Common myeloid progenitor, CD34-positive (primary cell): ENCODE data around the gene BICD1.
A peak's percentile ranks its signal among the peaks of the same experiment; 100 is the strongest.
"Not testable (repeated sequence)": the region's sequence is repeated elsewhere in the genome, so short reads cannot be mapped to it uniquely, and the experiment has no call there.

ENCODE experiments used
- CTCF ChIA-PET: fragments of 350-600 bp; sonication (Branson Sonifier 250); formaldehyde crosslinking; loops from one replicate; lab custom pipeline; 2021; ENCODE audit warnings: antibody characterized with exemption; lab: Charles Lee
- POLR2A ChIA-PET: fragments of 350-600 bp; sonication (Branson Sonifier 250); formaldehyde crosslinking; loops from one replicate; lab custom pipeline; 2021; ENCODE audit warnings: antibody characterized with exemption; lab: Charles Lee
- DNase-seq, 3 donors: peaks; one replicate each; pipeline versions ENCODE4 v3.0.0 to v3.0.0-alpha.2; 2013
- H3K27ac ChIP-seq, 2 experiments: 1 replicate in 1 of 2; 2 replicates in 1 of 2; pipeline ENCODE4 v1.7.0; 2013; ENCODE audit warnings: inconsistent platforms in 2 of 2, low read length in 2 of 2, mild to moderate bottlenecking in 2 of 2, low read depth in 1 of 2, moderate library complexity in 1 of 2; ENCODE audit not compliant: severe bottlenecking in 2 of 2, insufficient read depth in 1 of 2, poor library complexity in 1 of 2
- H3K27me3 ChIP-seq, 5 experiments: replicated peaks in 2 of 5; 1 replicate in 3 of 5; 2 replicates in 2 of 5; pipeline versions ENCODE4 v1.6.1 to v1.7.0; 2013; ENCODE audit warnings: low read length in 4 of 5, mild to moderate bottlenecking in 2 of 5, moderate library complexity in 2 of 5, inconsistent platforms in 1 of 5; ENCODE audit not compliant: insufficient read depth in 5 of 5, control insufficient read depth in 4 of 5
- H3K36me3 ChIP-seq, 4 experiments: 1 replicate in 2 of 4; 2 replicates in 2 of 4; pipeline versions ENCODE4 v1.6.1 to v1.7.0; 2013; ENCODE audit warnings: low read length in 3 of 4, control low read depth in 1 of 4, mild to moderate bottlenecking in 1 of 4; ENCODE audit not compliant: control insufficient read depth in 4 of 4, insufficient read depth in 4 of 4
- H3K4me1 ChIP-seq, 4 experiments: 1 replicate in 3 of 4; 2 replicates in 1 of 4; pipeline versions ENCODE4 v1.6.1 to v1.7.1; 2013; ENCODE audit warnings: low read length in 3 of 4, mild to moderate bottlenecking in 3 of 4, control low read depth in 1 of 4, inconsistent platforms in 1 of 4, moderate library complexity in 1 of 4; ENCODE audit not compliant: control insufficient read depth in 4 of 4, insufficient read depth in 4 of 4; ENCODE audit errors: control extremely low read depth in 1 of 4
- H3K4me3 ChIP-seq, 7 experiments: 1 replicate in 4 of 7; 2 replicates in 3 of 7; pipeline versions ENCODE4 v1.5.1 to v1.7.0; 2013; ENCODE audit warnings: mild to moderate bottlenecking in 7 of 7, low read length in 6 of 7, moderate library complexity in 6 of 7, inconsistent platforms in 2 of 7, low read depth in 2 of 7, control low read depth in 1 of 7; ENCODE audit not compliant: insufficient read depth in 4 of 7, control insufficient read depth in 1 of 7; ENCODE audit errors: extremely low read depth in 1 of 7
- H3K9me3 ChIP-seq, 5 experiments: 1 replicate in 4 of 5; 2 replicates in 1 of 5; pipeline versions ENCODE4 v1.6.1 to v1.7.1; 2013; ENCODE audit warnings: low read length in 4 of 5, mild to moderate bottlenecking in 2 of 5, inconsistent platforms in 1 of 5, low read depth in 1 of 5, moderate library complexity in 1 of 5; ENCODE audit not compliant: control insufficient read depth in 4 of 5, insufficient read depth in 2 of 5; ENCODE audit errors: control extremely low read depth in 1 of 5
- WGBS: methylation state at CpG from one replicate; pipeline ENCODE4 v1.1.5; 2013; ENCODE audit not compliant: insufficient coverage; 5-methylcytosine and 5-hydroxymethylcytosine counted together

The BICD1 gene

DNA sequence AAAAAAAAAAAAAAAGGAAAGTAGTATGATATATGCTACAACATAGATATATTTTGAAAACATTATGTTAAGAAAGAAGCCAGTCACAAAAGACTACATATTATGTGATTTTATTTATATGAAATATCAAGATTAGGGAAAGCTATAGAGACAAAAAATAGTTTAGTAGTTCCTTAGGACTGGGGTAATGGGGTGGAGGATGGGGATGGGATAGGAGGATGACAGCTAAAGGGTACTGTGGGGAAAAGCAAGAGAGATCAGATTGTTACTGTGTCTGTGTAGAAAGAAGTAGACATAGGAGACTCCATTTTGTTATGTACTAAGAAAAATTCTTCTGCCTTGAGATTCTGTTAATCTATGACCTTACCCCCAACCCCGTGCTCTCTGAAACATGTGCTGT is 7.4 kb upstream of the BICD1 start:
- H3K9me3 ChIP-seq, H3K36me3 ChIP-seq, H3K27me3 ChIP-seq, H3K4me3 ChIP-seq, H3K4me1 ChIP-seq, DNase-seq, CTCF ChIA-PET, H3K27ac ChIP-seq, POLR2A ChIA-PET: not testable (repeated sequence)
- no CpG with 5 or more reads among the region's 1 CpG for WGBS

- no peak overlapping the region for H3K27ac ChIP-seq
- no peaks in the 10 kb centered on the region for H3K36me3 ChIP-seq
- 83% methylated on average over 1 of the region's 4 CpGs for WGBS
- POLR2A ChIA-PET: no interaction called here
- no peak for DNase-seq
- CTCF ChIA-PET: no interaction called here
- H3K4me3 ChIP-seq: no peak overlapping the region
- no peaks in the 10 kb centered on the region for H3K9me3 ChIP-seq
- H3K27me3 ChIP-seq: no peaks in the 10 kb centered on the region
- H3K4me1 ChIP-seq: no peaks in the 10 kb centered on the region
Measured at GRCh38 chr12:32100361-32100760, 6.3 kb upstream of the BICD1 start.

- Histone ChIP-seq H3K9me3 (no peaks in the 10 kb centered on the region), H3K4me3 (no peak overlapping the region), H3K36me3 (no peaks in the 10 kb centered on the region), H3K27me3 (no peaks in the 10 kb centered on the region), H3K4me1 (peaks cover 0 to under 1% (median under 1%) of the 10 kb centered on the region in 4 experiments), H3K27ac (no peak overlapping the region)
- DNase-seq: no peak
- WGBS: 90% methylated on average over 5 of the region's 5 CpGs
- ChIA-PET POLR2A (no interaction called here), CTCF (no interaction called here)
Measured at GRCh38 chr12:32100888-32101287, 5.8 kb upstream of the BICD1 start.

DNA sequence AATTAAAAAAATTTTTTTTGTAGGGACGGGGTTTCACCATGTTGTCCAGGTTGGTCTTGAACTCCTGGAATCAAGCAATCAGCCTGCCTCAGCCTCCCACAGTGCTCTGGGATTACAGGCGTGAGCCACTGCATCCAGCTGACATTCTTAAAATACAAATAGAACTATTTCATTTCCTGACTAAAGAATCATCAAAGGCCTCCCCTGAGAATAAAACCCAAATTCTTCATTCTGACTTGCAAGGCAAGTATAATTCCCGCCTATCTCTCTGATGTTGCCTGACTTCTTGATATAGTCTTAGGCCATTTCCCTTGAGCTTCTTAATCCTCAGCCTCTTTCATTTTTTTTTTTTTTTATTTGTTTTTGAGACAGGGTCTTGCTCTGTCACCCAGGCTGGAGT is 4.4 kb upstream of the BICD1 start:
- Histone ChIP-seq H3K27ac (no peak overlapping the region), H3K36me3 (no peaks in the 10 kb centered on the region), H3K27me3 (no peaks in the 10 kb centered on the region), H3K4me1 (peaks cover 0 to 6% (median 4%) of the 10 kb centered on the region in 4 experiments), H3K9me3 (no peaks in the 10 kb centered on the region), H3K4me3 (no peak overlapping the region)
- DNase-seq: no peak
- CTCF ChIA-PET: interaction anchor here (0.6 to 1.0 kb wide), 2 partner anchors 204 to 474 kb away, joined by 3 to 4 read pairs; no protein-coding TSS in a partner anchor
- WGBS: 100% methylated on average over 3 of the region's 3 CpGs
- POLR2A ChIA-PET: interaction anchor here (0.9 kb wide), 1 partner anchor 13 kb away, joined by 3 read pairs; no protein-coding TSS in a partner anchor

DNA sequence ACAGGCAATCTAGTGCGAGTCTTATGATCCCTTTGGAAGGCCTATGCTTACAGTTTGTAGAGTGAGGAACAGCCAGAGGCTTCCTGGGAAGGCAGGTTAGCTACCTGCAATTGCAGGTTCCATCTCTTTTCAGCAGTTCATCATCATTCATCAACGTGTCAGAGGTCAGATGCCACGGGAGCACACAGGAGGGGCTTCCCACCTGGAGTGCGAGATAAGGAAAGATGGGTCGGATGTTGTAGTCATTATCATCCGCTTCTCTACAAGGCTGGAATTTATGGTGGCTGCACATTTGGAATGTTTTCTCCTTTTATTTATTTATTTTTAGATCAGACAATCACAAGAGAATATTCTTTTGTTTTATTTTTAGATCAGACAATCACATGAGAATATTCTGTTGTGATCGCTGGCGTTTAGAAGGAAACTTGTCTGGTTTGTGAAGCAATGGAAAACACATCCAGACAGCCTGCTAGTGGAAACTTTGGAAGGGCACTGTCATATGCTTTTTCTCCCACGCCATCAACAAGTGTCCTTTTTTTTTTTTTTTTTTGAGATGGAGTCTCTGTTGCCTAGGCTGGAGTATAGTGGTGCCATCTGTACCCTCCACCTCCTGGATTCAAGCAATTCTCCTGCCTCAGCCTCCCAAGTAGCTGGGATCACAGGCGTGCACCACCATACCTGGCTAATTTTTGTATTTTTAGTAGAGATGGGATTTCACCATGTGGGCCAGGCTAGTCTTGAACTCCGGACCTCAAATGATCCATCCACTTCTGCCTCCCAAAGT is 1.9 kb upstream of the BICD1 start:
- Histone ChIP-seq H3K4me3 (no peak overlapping the region), H3K27me3 (no peaks in the 10 kb centered on the region), H3K9me3 (no peaks in the 10 kb centered on the region), H3K4me1 (peaks cover 5 to 23% (median 17%) of the 10 kb centered on the region in 4 experiments), H3K27ac (no peak overlapping the region), H3K36me3 (no peaks in the 10 kb centered on the region)
- 100% methylated on average over 3 of the region's 11 CpGs for WGBS
- DNase-seq: no peak
- ChIA-PET CTCF (interaction anchor here (1.1 to 1.6 kb wide), 2 partner anchors 29 to 44 kb away, joined by 4 to 6 read pairs; no protein-coding TSS in a partner anchor), POLR2A (interaction anchor here (0.7 kb wide), 1 partner anchor 224 kb away, joined by 3 read pairs; no protein-coding TSS in a partner anchor)

DNA sequence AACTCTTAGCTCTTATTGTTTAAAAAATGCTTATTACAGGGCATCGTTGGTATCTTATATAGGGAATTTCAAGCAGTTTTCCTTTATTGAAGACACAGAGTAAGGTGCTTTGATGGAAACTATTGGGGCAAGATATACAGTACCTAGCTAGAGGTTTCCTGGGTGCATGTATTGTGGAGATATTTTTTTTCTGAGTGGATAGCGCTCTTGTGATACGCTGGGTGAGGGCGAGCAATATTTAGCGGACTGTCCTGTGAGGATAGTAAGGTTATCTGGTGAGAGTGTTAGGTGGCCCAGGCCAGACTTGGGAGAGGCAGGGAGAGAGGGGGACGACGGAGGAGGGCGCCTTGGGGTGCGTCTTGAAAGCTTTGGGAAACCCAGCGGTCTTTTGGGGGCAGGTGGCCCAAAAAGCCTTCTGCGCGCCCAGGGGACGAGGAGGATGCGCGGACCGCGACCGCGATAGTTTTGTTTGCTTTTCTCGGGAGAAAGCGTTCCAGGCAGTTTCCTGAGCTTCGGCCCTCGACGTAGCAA is 596 bp upstream of the BICD1 start:
- Histone ChIP-seq H3K36me3 (no peaks in the 10 kb centered on the region), H3K27me3 (no peaks in the 10 kb centered on the region), H3K9me3 (no peaks in the 10 kb centered on the region), H3K27ac (no peak overlapping the region), H3K4me3 (peak overlapping the region; percentile 76 to 95 (median 92)), H3K4me1 (peaks cover 5 to 30% (median 23%) of the 10 kb centered on the region in 4 experiments)
- CTCF ChIA-PET: interaction anchor here (1.0 to 2.0 kb wide), 7 partner anchors 10 to 453 kb away, joined by 3 to 8 read pairs (median 4); no protein-coding TSS in a partner anchor
- peak in 1 of 3 donors; percentile 24 for DNase-seq
- POLR2A ChIA-PET: interaction anchor here (0.6 to 1.2 kb wide), 3 partner anchors 21 to 159 kb away, joined by 3 to 4 read pairs (median 3); no protein-coding TSS in a partner anchor
- 18% methylated on average over 23 of the region's 24 CpGs for WGBS
